A549 treated with ZK216348 at 1 μM for 4 hours (cell line): ENCODE data around the gene MICAL2. TPM values are rescaled to one million over a fixed set of nuclear protein-coding genes. Genes with fewer than 3 reads are reported as not detected.

ENCODE experiments used
- total RNA-seq: library from RNA; stranded (reverse); fragments of 200-300 nt; extraction: Qiagen RNA extraction; gene quantifications from 5 replicates; pipeline ENCODE4 v1.2.3, GENCODE V29; 2022; ENCODE audit warnings: low read depth

The MICAL2 gene, protein sequence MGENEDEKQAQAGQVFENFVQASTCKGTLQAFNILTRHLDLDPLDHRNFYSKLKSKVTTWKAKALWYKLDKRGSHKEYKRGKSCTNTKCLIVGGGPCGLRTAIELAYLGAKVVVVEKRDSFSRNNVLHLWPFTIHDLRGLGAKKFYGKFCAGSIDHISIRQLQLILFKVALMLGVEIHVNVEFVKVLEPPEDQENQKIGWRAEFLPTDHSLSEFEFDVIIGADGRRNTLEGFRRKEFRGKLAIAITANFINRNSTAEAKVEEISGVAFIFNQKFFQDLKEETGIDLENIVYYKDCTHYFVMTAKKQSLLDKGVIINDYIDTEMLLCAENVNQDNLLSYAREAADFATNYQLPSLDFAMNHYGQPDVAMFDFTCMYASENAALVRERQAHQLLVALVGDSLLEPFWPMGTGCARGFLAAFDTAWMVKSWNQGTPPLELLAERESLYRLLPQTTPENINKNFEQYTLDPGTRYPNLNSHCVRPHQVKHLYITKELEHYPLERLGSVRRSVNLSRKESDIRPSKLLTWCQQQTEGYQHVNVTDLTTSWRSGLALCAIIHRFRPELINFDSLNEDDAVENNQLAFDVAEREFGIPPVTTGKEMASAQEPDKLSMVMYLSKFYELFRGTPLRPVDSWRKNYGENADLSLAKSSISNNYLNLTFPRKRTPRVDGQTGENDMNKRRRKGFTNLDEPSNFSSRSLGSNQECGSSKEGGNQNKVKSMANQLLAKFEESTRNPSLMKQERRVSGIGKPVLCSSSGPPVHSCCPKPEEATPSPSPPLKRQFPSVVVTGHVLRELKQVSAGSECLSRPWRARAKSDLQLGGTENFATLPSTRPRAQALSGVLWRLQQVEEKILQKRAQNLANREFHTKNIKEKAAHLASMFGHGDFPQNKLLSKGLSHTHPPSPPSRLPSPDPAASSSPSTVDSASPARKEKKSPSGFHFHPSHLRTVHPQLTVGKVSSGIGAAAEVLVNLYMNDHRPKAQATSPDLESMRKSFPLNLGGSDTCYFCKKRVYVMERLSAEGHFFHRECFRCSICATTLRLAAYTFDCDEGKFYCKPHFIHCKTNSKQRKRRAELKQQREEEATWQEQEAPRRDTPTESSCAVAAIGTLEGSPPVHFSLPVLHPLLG
- total RNA-seq = 102 to 157 TPM (median 123 TPM) in 5 replicates

DNA sequence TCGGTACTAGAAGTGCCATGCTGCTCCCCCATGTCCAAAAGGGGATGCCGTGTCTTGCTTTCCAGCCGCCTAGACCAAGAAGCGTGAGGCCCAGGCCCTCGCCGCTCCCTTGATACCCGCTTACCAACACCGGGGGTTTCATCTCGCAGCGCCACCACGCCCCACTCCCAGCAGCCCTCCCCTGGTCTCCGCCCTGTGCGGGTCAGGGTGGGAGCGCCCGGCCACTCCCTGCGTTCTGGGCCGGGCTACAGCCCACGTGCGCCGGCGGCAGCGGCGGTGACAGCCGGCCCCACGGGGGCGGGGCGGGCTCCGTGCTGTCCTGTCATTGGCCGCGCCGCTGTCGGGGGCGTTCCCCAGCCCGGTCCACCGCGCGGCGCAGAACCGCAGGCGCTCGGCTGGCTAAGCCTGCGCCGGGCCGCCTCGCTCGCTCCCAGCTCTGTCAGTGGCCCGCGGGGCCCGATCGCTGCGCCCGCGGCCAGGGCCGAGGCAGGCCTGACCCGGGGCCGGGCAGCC lies at the start of gene MICAL2:
MICAL2 (plus strand) TSS at position 390 of the 513 bp plus-strand sequence. CDS start 51,566 bp downstream, outside the sequence.

Other genes starting within 250 kb of the MICAL2 start
- 15.4 to 22.3 TPM (median 18.2 TPM) in 5 replicates for gene DKK3, start 102.0 kb upstream of the MICAL2 start, total RNA-seq